HepG2 (cell line): ENCODE results near the gene RMRP. TPM values are rescaled to one million over a fixed set of nuclear protein-coding genes. Genes with fewer than 3 reads are reported as not detected.
A peak's percentile ranks its signal among the peaks of the same experiment; 100 is the strongest.

Source experiments
- CC2D1A ChIP-seq: sonication (generic); formaldehyde crosslinking; IDR thresholded peaks from 2 replicates; pipeline ENCODE4 v1.8.1; 2023; ENCODE audit warnings: mild to moderate bottlenecking, missing genetic modification reagents
- ELF1 ChIP-seq: sonication (generic); formaldehyde crosslinking; IDR thresholded peaks from 2 replicates; pipeline ENCODE4 v1.4.0; 2020; ENCODE audit warnings: missing genetic modification reagents
- ELF3 ChIP-seq: IDR thresholded peaks from 2 replicates; pipeline ENCODE4 v1.6.1; 2016; ENCODE audit warnings: missing genetic modification reagents, missing compliant biosample characterization
- GATAD2A ChIP-seq: IDR thresholded peaks from 2 replicates; pipeline ENCODE4 v1.6.1; 2016
- KLF6 ChIP-seq: IDR thresholded peaks from 2 replicates; pipeline ENCODE4 v1.8.0; 2016; ENCODE audit warnings: missing biosample characterization, missing genetic modification reagents
- LCORL ChIP-seq, 2 experiments: fragments of 450-650 bp in 1 of 2; sonication (generic) in 1 of 2; formaldehyde crosslinking in 1 of 2; IDR thresholded peaks; 2 replicates each; pipeline versions ENCODE4 v1.5.0 to v1.6.1; 2017 to 2020; ENCODE audit warnings: antibody characterized with exemption in 1 of 2, missing genetic modification reagents in 1 of 2
- RBM22 ChIP-seq: fragments of 200-400 bp; formaldehyde crosslinking; optimal IDR thresholded peaks from 2 replicates; pipeline ENCODE3; 2017; ENCODE audit warnings: mild to moderate bottlenecking, low read length, moderate library complexity
- RFXANK ChIP-seq: IDR thresholded peaks from 2 replicates; pipeline ENCODE4 v1.6.1; 2016
- SMC3 ChIP-seq: IDR thresholded peaks from 2 replicates; pipeline ENCODE4 v1.6.1; 2011; ENCODE audit warnings: low read length, improper control_type of control experiment
- SNAPC5 ChIP-seq: sonication (generic); formaldehyde crosslinking; IDR thresholded peaks from 2 replicates; pipeline ENCODE4 v1.8.1; 2023; ENCODE audit warnings: mild to moderate bottlenecking, missing genetic modification reagents, borderline replicate concordance
- ZFY ChIP-seq: sonication (generic); formaldehyde crosslinking; IDR thresholded peaks from 2 replicates; pipeline ENCODE4 v1.4.0; 2020; ENCODE audit warnings: missing genetic modification reagents
- ZNF274 ChIP-seq: sonication (generic); formaldehyde crosslinking; IDR thresholded peaks from 2 replicates; pipeline ENCODE4 v1.5.1; 2020; ENCODE audit warnings: mild to moderate bottlenecking, missing genetic modification reagents
- ZNF34 ChIP-seq: sonication (generic); formaldehyde crosslinking; IDR thresholded peaks from 2 replicates; pipeline ENCODE4 v1.4.0; 2020; ENCODE audit warnings: mild to moderate bottlenecking, missing genetic modification reagents, borderline replicate concordance
- ZNF564 ChIP-seq: sonication (generic); formaldehyde crosslinking; IDR thresholded peaks from 2 replicates; pipeline ENCODE4 v1.8.1; 2023; ENCODE audit warnings: mild to moderate bottlenecking, missing genetic modification reagents
- ZNF768 ChIP-seq: sonication (generic); formaldehyde crosslinking; IDR thresholded peaks from 2 replicates; pipeline ENCODE4 v1.4.0; 2020; ENCODE audit warnings: missing genetic modification reagents
- ZNF788 ChIP-seq: sonication (generic); formaldehyde crosslinking; IDR thresholded peaks from 2 replicates; pipeline ENCODE4 v1.5.0; 2020; ENCODE audit warnings: mild to moderate bottlenecking, missing genetic modification reagents, borderline replicate concordance
- polyA plus RNA-seq, 8 experiments: library from polyadenylated mRNA; depleted of rRNA in 3 of 8; stranded (reverse) in 7 of 8; unstranded in 1 of 8; fragments of >200 nt; fragmentation: Illumina TruSeq in 4 of 8; extraction: Trizol in 4 of 8; gene quantifications; 2 replicates each; pipeline versions ENCODE4 v1.2.1 to v1.2.3, GENCODE V29; 2011 to 2016; ENCODE audit warnings: low read depth in 4 of 8, missing spikeins in 1 of 8, mixed read lengths in 1 of 8; ENCODE audit not compliant: insufficient read depth in 1 of 8
- total RNA-seq, 5 experiments: library from RNA; depleted of rRNA; stranded (reverse); fragments of >200 nt; fragmentation: Illumina TruSeq; extraction: Trizol; gene quantifications; 2 replicates each; pipeline ENCODE4 v1.2.3, GENCODE V29; 2016; ENCODE audit warnings: low read depth in 1 of 5
- TF ChIP-seq, protein P1 (sequence below): sonication (generic); formaldehyde crosslinking; IDR thresholded peaks from one replicate; pipeline ENCODE4 v1.5.1; 2020; ENCODE audit warnings: mild to moderate bottlenecking, missing genetic modification reagents; ENCODE audit errors: not compliant biosample characterization
- TF ChIP-seq, protein P2 (sequence below): sonication (generic); formaldehyde crosslinking; IDR thresholded peaks from 2 replicates; pipeline ENCODE4 v1.4.0; 2020; ENCODE audit warnings: missing genetic modification reagents

RMRP gene
- total and polyA plus RNA-seq, 2 of the 13 experiments (the other 11 are each of a cell fraction or from before 2014, with no cell fraction given): 51.4 to 4,025 TPM

DNA sequence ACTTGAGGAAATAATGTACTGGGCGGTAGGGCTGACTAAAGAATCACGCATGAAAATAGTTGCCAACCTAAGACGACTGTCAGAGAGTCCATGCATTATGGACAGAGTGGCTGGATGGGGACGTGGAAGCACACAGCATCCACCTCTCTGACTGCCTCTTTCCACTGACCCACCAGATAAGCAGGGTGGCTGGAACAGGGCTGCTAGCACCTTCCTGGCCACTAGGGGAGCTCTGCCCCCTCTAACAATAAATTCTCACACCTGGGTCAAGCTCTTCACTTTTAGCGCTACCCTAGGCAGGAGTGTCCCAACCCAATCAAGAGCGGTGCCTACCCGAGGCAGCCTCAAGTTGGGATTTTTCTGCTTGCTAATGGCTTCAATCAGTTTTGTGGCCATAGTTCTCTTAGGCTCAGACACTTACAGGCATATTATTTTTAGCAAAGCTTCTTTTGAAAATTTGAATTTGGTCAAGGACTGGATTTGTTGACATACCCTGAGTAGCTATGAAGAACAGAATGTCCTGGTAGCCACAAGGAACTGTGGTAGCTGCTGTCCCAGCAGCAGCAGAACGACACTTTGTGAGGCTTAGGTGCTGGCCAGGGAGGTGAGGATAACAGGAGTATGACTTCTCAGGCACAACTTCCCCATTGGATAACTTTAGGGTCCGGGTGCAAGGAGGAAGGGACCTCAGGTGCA lies 38.8 kb upstream of the RMRP start (continued):
- TF ChIP-seq, protein P1, sequence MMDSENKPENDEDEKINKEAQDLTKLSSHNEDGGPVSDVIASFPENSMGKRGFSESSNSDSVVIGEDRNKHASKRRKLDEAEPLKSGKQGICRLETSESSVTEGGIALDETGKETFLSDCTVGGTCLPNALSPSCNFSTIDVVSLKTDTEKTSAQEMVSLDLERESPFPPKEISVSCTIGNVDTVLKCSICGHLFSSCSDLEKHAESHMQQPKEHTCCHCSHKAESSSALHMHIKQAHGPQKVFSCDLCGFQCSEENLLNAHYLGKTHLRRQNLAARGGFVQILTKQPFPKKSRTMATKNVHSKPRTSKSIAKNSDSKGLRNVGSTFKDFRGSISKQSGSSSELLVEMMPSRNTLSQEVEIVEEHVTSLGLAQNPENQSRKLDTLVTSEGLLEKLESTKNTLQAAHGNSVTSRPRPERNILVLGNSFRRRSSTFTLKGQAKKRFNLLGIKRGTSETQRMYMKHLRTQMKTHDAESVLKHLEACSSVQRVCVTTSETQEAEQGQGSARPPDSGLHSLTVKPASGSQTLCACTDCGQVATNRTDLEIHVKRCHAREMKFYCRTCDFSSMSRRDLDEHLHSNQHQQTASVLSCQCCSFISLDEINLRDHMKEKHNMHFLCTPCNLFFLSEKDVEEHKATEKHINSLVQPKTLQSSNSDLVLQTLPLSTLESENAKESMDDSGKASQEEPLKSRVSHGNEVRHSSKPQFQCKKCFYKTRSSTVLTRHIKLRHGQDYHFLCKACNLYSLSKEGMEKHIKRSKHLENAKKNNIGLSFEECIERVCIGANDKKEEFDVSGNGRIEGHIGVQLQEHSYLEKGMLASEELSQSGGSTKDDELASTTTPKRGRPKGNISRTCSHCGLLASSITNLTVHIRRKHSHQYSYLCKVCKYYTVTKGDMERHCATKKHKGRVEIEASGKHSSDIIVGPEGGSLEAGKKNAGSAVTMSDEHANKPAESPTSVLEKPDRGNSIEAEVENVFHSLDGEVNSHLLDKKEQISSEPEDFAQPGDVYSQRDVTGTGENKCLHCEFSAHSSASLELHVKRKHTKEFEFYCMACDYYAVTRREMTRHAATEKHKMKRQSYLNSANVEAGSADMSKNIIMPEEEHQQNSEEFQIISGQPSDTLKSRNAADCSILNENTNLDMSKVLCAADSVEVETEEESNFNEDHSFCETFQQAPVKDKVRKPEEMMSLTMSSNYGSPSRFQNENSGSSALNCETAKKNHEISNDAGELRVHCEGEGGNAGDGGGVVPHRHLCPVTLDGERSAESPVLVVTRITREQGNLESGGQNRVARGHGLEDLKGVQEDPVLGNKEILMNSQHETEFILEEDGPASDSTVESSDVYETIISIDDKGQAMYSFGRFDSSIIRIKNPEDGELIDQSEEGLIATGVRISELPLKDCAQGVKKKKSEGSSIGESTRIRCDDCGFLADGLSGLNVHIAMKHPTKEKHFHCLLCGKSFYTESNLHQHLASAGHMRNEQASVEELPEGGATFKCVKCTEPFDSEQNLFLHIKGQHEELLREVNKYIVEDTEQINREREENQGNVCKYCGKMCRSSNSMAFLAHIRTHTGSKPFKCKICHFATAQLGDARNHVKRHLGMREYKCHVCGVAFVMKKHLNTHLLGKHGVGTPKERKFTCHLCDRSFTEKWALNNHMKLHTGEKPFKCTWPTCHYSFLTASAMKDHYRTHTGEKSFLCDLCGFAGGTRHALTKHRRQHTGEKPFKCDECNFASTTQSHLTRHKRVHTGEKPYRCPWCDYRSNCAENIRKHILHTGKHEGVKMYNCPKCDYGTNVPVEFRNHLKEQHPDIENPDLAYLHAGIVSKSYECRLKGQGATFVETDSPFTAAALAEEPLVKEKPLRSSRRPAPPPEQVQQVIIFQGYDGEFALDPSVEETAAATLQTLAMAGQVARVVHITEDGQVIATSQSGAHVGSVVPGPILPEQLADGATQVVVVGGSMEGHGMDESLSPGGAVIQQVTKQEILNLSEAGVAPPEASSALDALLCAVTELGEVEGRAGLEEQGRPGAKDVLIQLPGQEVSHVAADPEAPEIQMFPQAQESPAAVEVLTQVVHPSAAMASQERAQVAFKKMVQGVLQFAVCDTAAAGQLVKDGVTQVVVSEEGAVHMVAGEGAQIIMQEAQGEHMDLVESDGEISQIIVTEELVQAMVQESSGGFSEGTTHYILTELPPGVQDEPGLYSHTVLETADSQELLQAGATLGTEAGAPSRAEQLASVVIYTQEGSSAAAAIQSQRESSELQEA (CRISPR knock-in tag): no peak
- TF ChIP-seq RBM22 (peak; percentile 29), ZNF768 (0 out of 2 replicates have a peak, but pooled peaks have one; percentile 36), LCORL (IDR thresholded peaks at IDR 0.05) (no peak), LCORL (CRISPR knock-in tag; IDR thresholded peaks at IDR 0.05) (peak; percentile 27; the same call in 1 of the 2 replicates), ZNF564 (CRISPR knock-in tag) (no peak), GATAD2A (CRISPR knock-in tag) (0 out of 2 replicates have a peak, but pooled peaks have one; percentile 17), RFXANK (CRISPR knock-in tag) (no peak), ZFY (no peak), ZNF788 (CRISPR knock-in tag) (peak; percentile 22; the same call in 1 of the 2 replicates), ZNF34 (CRISPR knock-in tag) (no peak), SNAPC5 (CRISPR knock-in tag) (no peak), CC2D1A (CRISPR knock-in tag) (no peak), ELF1 (CRISPR knock-in tag) (0 out of 2 replicates have a peak, but pooled peaks have one; percentile 15), SMC3 (peak; percentile 80), KLF6 (CRISPR knock-in tag) (no peak), ELF3 (CRISPR knock-in tag) (no peak), ZNF274 (CRISPR knock-in tag) (0 out of 2 replicates have a peak, but pooled peaks have one; percentile 29)
- TF ChIP-seq, protein P2, sequence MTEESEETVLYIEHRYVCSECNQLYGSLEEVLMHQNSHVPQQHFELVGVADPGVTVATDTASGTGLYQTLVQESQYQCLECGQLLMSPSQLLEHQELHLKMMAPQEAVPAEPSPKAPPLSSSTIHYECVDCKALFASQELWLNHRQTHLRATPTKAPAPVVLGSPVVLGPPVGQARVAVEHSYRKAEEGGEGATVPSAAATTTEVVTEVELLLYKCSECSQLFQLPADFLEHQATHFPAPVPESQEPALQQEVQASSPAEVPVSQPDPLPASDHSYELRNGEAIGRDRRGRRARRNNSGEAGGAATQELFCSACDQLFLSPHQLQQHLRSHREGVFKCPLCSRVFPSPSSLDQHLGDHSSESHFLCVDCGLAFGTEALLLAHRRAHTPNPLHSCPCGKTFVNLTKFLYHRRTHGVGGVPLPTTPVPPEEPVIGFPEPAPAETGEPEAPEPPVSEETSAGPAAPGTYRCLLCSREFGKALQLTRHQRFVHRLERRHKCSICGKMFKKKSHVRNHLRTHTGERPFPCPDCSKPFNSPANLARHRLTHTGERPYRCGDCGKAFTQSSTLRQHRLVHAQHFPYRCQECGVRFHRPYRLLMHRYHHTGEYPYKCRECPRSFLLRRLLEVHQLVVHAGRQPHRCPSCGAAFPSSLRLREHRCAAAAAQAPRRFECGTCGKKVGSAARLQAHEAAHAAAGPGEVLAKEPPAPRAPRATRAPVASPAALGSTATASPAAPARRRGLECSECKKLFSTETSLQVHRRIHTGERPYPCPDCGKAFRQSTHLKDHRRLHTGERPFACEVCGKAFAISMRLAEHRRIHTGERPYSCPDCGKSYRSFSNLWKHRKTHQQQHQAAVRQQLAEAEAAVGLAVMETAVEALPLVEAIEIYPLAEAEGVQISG (CRISPR knock-in tag): 0 out of 2 replicates have a peak, but pooled peaks have one; percentile 39
